GM19324 (cell line): ENCODE measurements around the gene PPFIA1.

Experiments used
- ATAC-seq: cut with Tn5 transposase; IDR thresholded peaks from one replicate; pipeline ENCODE4 v1.9.1; 2021; ENCODE audit warnings: mild to moderate bottlenecking, moderate library complexity; ENCODE audit not compliant: unreplicated experiment, low FRiP score

The PPFIA1 gene

GRCh38 chr11:70270104-70270876 is at the start of gene PPFIA1:
Gene PPFIA1, plus strand, starts transcription at chr11:70270690. Its CDS starts 1,483 bp downstream, at chr11:70272173.
- ATAC-seq: peak; percentile 92

GRCh38 chr11:70220920-70221319 is 49.6 kb upstream of the PPFIA1 start:
- no peak for ATAC-seq

GRCh38 chr11:70225681-70226177 is 44.8 kb upstream of the PPFIA1 start:
- ATAC-seq: no peak

- no peak for ATAC-seq
Observed at GRCh38 chr11:70226183-70226582, 44.3 kb upstream of the PPFIA1 start.

- no peak for ATAC-seq
Observed at GRCh38 chr11:70226967-70227366, 43.5 kb upstream of the PPFIA1 start.

- ATAC-seq: no peak
Observed at GRCh38 chr11:70229737-70230136, 40.8 kb upstream of the PPFIA1 start.

- ATAC-seq: no peak
Observed at GRCh38 chr11:70230151-70230839, 40.2 kb upstream of the PPFIA1 start.

- no peak for ATAC-seq
Observed at GRCh38 chr11:70230840-70231710, 39.4 kb upstream of the PPFIA1 start.

GRCh38 chr11:70233034-70233433 is 37.5 kb upstream of the PPFIA1 start:
- no peak for ATAC-seq

- ATAC-seq: no peak
Observed at GRCh38 chr11:70233511-70233934, 37.0 kb upstream of the PPFIA1 start.

GRCh38 chr11:70233962-70234361 is 36.5 kb upstream of the PPFIA1 start:
- ATAC-seq: no peak

GRCh38 chr11:70240337-70240736 is 30.2 kb upstream of the PPFIA1 start:
- ATAC-seq: no peak

GRCh38 chr11:70241709-70242108 is 28.8 kb upstream of the PPFIA1 start:
- no peak for ATAC-seq

GRCh38 chr11:70242885-70243284 is 27.6 kb upstream of the PPFIA1 start:
- no peak for ATAC-seq

GRCh38 chr11:70243912-70244652 is 26.4 kb upstream of the PPFIA1 start:
- ATAC-seq: no peak

GRCh38 chr11:70244698-70245097 is 25.8 kb upstream of the PPFIA1 start:
- no peak for ATAC-seq

GRCh38 chr11:70246196-70246595 is 24.3 kb upstream of the PPFIA1 start:
- no peak for ATAC-seq

GRCh38 chr11:70247042-70247709 is 23.3 kb upstream of the PPFIA1 start:
- no peak for ATAC-seq

- ATAC-seq: no peak
Observed at GRCh38 chr11:70247710-70248072, 22.8 kb upstream of the PPFIA1 start.
